IPS-18a (cell line): ENCODE data around the gene KBTBD12.

Experiments used
- H3K27ac ChIP-seq: one replicate; pipeline ENCODE4 v1.5.1; 2013; ENCODE audit warnings: low read length
- H3K27me3 ChIP-seq: one replicate; pipeline ENCODE4 v1.6.1; 2013; ENCODE audit warnings: mild to moderate bottlenecking, low read length; ENCODE audit not compliant: control insufficient read depth, insufficient read depth
- H3K36me3 ChIP-seq: one replicate; pipeline ENCODE4 v1.6.1; 2013; ENCODE audit warnings: low read depth, low read length; ENCODE audit not compliant: control insufficient read depth
- H3K4me1 ChIP-seq: one replicate; pipeline ENCODE4 v1.6.1; 2013; ENCODE audit warnings: low read depth, low read length; ENCODE audit not compliant: control insufficient read depth
- H3K4me3 ChIP-seq: one replicate; pipeline ENCODE4 v1.5.1; 2013; ENCODE audit warnings: low read length
- H3K9ac ChIP-seq: one replicate; pipeline ENCODE4 v1.6.1; 2013; ENCODE audit warnings: mild to moderate bottlenecking, low read length, moderate library complexity
- H3K9me3 ChIP-seq: one replicate; pipeline ENCODE4 v1.6.1; 2013; ENCODE audit warnings: low read depth, low read length; ENCODE audit not compliant: control insufficient read depth

KBTBD12 gene

GRCh38 chr3:127959041-127959440 is 44.0 kb downstream of the KBTBD12 start:
- Histone ChIP-seq H3K9me3 (no peaks in the 10 kb centered on the region), H3K36me3 (no peaks in the 10 kb centered on the region), H3K27ac (no peak overlapping the region), H3K9ac (no peak overlapping the region), H3K27me3 (no peaks in the 10 kb centered on the region), H3K4me1 (peaks cover 3% of the 10 kb centered on the region), H3K4me3 (no peak overlapping the region)

- Histone ChIP-seq H3K9me3 (no peaks in the 10 kb centered on the region), H3K4me3 (no peak overlapping the region), H3K27me3 (no peaks in the 10 kb centered on the region), H3K36me3 (no peaks in the 10 kb centered on the region), H3K9ac (no peak overlapping the region), H3K27ac (no peak overlapping the region), H3K4me1 (peaks cover 3% of the 10 kb centered on the region)
Observed at GRCh38 chr3:127959873-127960272, 44.8 kb downstream of the KBTBD12 start.

- peaks cover 3% of the 10 kb centered on the region for H3K4me1 ChIP-seq
- H3K27ac ChIP-seq, result no peak overlapping the region
- H3K9me3 ChIP-seq, result no peaks in the 10 kb centered on the region
- no peaks in the 10 kb centered on the region for H3K36me3 ChIP-seq
- H3K9ac ChIP-seq, result no peak overlapping the region
- no peak overlapping the region for H3K4me3 ChIP-seq
- no peaks in the 10 kb centered on the region for H3K27me3 ChIP-seq
Observed at GRCh38 chr3:127960421-127960965, 45.5 kb downstream of the KBTBD12 start.

GRCh38 chr3:127961124-127961523 is 46.1 kb downstream of the KBTBD12 start:
- Histone ChIP-seq H3K36me3 (no peaks in the 10 kb centered on the region), H3K27me3 (no peaks in the 10 kb centered on the region), H3K4me1 (peaks cover 3% of the 10 kb centered on the region), H3K9ac (no peak overlapping the region), H3K4me3 (no peak overlapping the region), H3K9me3 (no peaks in the 10 kb centered on the region), H3K27ac (no peak overlapping the region)

GRCh38 chr3:127961963-127962362 is 46.9 kb downstream of the KBTBD12 start:
- Histone ChIP-seq H3K36me3 (no peaks in the 10 kb centered on the region), H3K4me1 (peaks cover 3% of the 10 kb centered on the region), H3K9ac (no peak overlapping the region), H3K9me3 (no peaks in the 10 kb centered on the region), H3K4me3 (no peak overlapping the region), H3K27me3 (no peaks in the 10 kb centered on the region), H3K27ac (no peak overlapping the region)

GRCh38 chr3:127962937-127963336 is 47.9 kb downstream of the KBTBD12 start:
- H3K27ac ChIP-seq, result no peak overlapping the region
- H3K4me1 ChIP-seq, result peaks cover 3% of the 10 kb centered on the region
- H3K27me3 ChIP-seq, result no peaks in the 10 kb centered on the region
- no peak overlapping the region for H3K9ac ChIP-seq
- H3K9me3 ChIP-seq, result no peaks in the 10 kb centered on the region
- no peak overlapping the region for H3K4me3 ChIP-seq
- H3K36me3 ChIP-seq, result no peaks in the 10 kb centered on the region

GRCh38 chr3:127964053-127964452 is 49.0 kb downstream of the KBTBD12 start:
- peaks cover 3% of the 10 kb centered on the region for H3K4me1 ChIP-seq
- H3K27me3 ChIP-seq, result no peaks in the 10 kb centered on the region
- no peaks in the 10 kb centered on the region for H3K9me3 ChIP-seq
- H3K36me3 ChIP-seq, result no peaks in the 10 kb centered on the region
- H3K27ac ChIP-seq, result no peak overlapping the region
- H3K4me3 ChIP-seq, result no peak overlapping the region
- H3K9ac ChIP-seq, result no peak overlapping the region

GRCh38 chr3:127964816-127965215 is 49.8 kb downstream of the KBTBD12 start:
- no peaks in the 10 kb centered on the region for H3K27me3 ChIP-seq

GRCh38 chr3:127967316-127967715 is 52.3 kb downstream of the KBTBD12 start:
- H3K36me3 ChIP-seq, result no peaks in the 10 kb centered on the region
- no peak overlapping the region for H3K9ac ChIP-seq
- H3K4me3 ChIP-seq, result no peak overlapping the region
- no peaks in the 10 kb centered on the region for H3K9me3 ChIP-seq
- H3K4me1 ChIP-seq, result no peaks in the 10 kb centered on the region
- no peaks in the 10 kb centered on the region for H3K27me3 ChIP-seq
- no peak overlapping the region for H3K27ac ChIP-seq

More at GRCh38 chr3:127964816-127965215, 49.8 kb downstream of the KBTBD12 start:
- H3K36me3 ChIP-seq, result no peaks in the 10 kb centered on the region
- peaks cover under 1% of the 10 kb centered on the region for H3K4me1 ChIP-seq
- no peak overlapping the region for H3K4me3 ChIP-seq
- H3K9ac ChIP-seq, result no peak overlapping the region
- no peak overlapping the region for H3K27ac ChIP-seq
- H3K9me3 ChIP-seq, result no peaks in the 10 kb centered on the region

GRCh38 chr3:127970966-127971592 is 56.0 kb downstream of the KBTBD12 start:
- H3K4me3 ChIP-seq, result no peak overlapping the region

GRCh38 chr3:127974226-127974625 is 59.2 kb downstream of the KBTBD12 start:
- no peaks in the 10 kb centered on the region for H3K9me3 ChIP-seq
- no peak overlapping the region for H3K4me3 ChIP-seq
- no peaks in the 10 kb centered on the region for H3K36me3 ChIP-seq
- no peak overlapping the region for H3K9ac ChIP-seq
- H3K4me1 ChIP-seq, result no peaks in the 10 kb centered on the region
- H3K27me3 ChIP-seq, result no peaks in the 10 kb centered on the region
- no peak overlapping the region for H3K27ac ChIP-seq

More at GRCh38 chr3:127970966-127971592, 56.0 kb downstream of the KBTBD12 start:
- no peak overlapping the region for H3K9ac ChIP-seq
- H3K4me1 ChIP-seq, result no peaks in the 10 kb centered on the region
- no peaks in the 10 kb centered on the region for H3K36me3 ChIP-seq
- H3K9me3 ChIP-seq, result no peaks in the 10 kb centered on the region
- no peaks in the 10 kb centered on the region for H3K27me3 ChIP-seq
- H3K27ac ChIP-seq, result no peak overlapping the region
